Mesodermal cell (in vitro differentiated cells): ENCODE measurements around the gene GRID2IP. TPM values are rescaled to one million over a fixed set of nuclear protein-coding genes. Genes with fewer than 3 reads are reported as not detected.
"Not testable (repeated sequence)": the region's sequence is repeated elsewhere in the genome, so short reads cannot be mapped to it uniquely, and the experiment has no call there.

Source experiments
- H3K27ac ChIP-seq: 2 replicates; pipeline ENCODE4 v1.7.0; 2013; ENCODE audit warnings: mild to moderate bottlenecking, low read depth, low read length, moderate library complexity; ENCODE audit not compliant: severe bottlenecking
- H3K36me3 ChIP-seq: 2 replicates; pipeline ENCODE4 v1.7.1; 2013; ENCODE audit warnings: mild to moderate bottlenecking, low read length, moderate library complexity; ENCODE audit not compliant: control insufficient read depth, insufficient read depth
- H3K4me1 ChIP-seq: one replicate; pipeline ENCODE4 v1.7.1; 2013; ENCODE audit warnings: mild to moderate bottlenecking, low read length; ENCODE audit not compliant: insufficient read depth, control insufficient read depth, poor library complexity, severe bottlenecking
- H3K4me3 ChIP-seq: 2 replicates; pipeline ENCODE4 v1.7.0; 2013; ENCODE audit warnings: low read length, control low read depth, mild to moderate bottlenecking; ENCODE audit not compliant: insufficient read depth, poor library complexity, severe bottlenecking; ENCODE audit errors: extremely low read depth
- H3K9me3 ChIP-seq: 2 replicates; pipeline ENCODE4 v1.7.1; 2013; ENCODE audit warnings: mild to moderate bottlenecking, low read length, moderate library complexity; ENCODE audit not compliant: control insufficient read depth
- WGBS, 2 experiments: methylation state at CpG; one replicate each; pipeline ENCODE4 v1.1.5; 2013; ENCODE audit warnings: missing lambda C conversion rate in 2 of 2; ENCODE audit not compliant: insufficient coverage in 2 of 2; 5-methylcytosine and 5-hydroxymethylcytosine counted together
- polyA plus RNA-seq, 2 experiments: library from polyadenylated mRNA; stranded (reverse); fragments of 50-300 nt; gene quantifications; one replicate each; pipeline ENCODE4 v1.2.3, GENCODE V29; 2013

Gene GRID2IP
- 0.52 TPM for polyA plus RNA-seq (2013, experiment 1 of 2)
- 0.40 TPM for polyA plus RNA-seq (2013, experiment 2 of 2)

DNA sequence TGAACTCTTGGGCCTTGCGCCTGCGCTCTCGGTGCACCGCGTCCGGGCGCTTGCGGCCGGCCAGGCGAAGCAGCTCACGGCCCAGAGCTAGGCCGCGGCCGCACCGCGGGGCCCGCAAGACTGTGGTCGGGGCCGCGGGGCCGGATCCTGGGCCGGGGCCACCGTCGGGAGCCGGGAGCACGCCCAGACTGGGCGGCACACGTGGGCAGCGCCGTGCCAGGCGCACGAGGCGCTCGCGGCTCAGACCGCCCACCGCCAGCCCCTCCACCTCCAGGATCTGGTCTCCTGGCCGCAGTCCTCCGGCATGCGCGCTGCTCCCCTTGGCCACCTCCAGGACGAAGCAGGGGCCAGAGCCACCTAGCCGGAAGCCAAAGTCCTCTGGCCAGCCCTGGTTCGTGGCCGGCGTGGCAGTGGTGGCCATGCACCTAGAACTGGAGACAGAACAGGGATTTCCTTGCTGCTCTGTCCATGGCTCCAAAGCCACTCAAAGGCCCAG is at the start of gene GRID2IP:
GRID2IP (minus strand) TSS at position 446 of the 496 bp plus-strand sequence; CDS start at position 421, 25 bp downstream.
- WGBS, 2 experiments, result 95 to 97% methylated on average over 31 to 43 of the region's 46 CpGs
- no peak within 1 kb of the TSS for H3K27ac ChIP-seq
- H3K4me3 ChIP-seq, result no peak within 1 kb of the TSS
- H3K4me1 ChIP-seq, result no peaks in the 10 kb centered on the region
- H3K9me3 ChIP-seq, result no peaks in the 10 kb centered on the region
- H3K36me3 ChIP-seq, result no peaks in the 10 kb centered on the region

GRCh38 chr7:6600093-6600492 is 48.8 kb upstream of the GRID2IP start:
- H3K4me1 ChIP-seq, result no peaks in the 10 kb centered on the region
- H3K36me3 ChIP-seq, result peaks cover 88% of the 10 kb centered on the region
- H3K9me3 ChIP-seq, result no peaks in the 10 kb centered on the region
- H3K4me3 ChIP-seq, result no peak overlapping the region
- H3K27ac ChIP-seq, result no peak overlapping the region
- 95% methylated on average over 15 of the region's 15 CpGs for WGBS, 2 experiments

DNA sequence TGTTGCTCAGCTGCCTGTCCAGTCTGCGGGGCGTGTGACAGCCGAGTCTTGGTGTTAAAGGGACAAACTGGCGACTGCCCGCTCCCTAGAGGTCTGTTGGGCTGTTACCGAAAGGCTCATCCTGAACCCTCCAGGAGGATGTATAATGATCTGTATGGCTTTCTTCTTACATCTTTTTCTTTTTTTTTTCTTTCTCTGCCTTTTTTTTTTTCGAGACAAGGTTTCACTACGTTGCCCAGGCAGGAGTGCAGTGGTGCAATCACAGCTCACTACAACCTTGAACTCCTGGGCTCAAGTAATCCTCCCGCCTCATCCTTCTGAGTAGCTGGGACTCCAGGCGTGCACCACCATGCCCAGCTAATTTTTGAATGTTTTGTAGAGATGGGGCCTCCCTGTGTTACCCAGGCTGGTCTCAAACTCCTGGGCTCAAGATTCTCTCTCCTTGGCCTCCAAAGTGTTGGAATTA is 39.4 kb upstream of the GRID2IP start:
- no peaks in the 10 kb centered on the region for H3K4me1 ChIP-seq
- H3K4me3 ChIP-seq, result peak overlapping the region; percentile 86
- H3K27ac ChIP-seq, result peak overlapping the region; percentile 76
- no peaks in the 10 kb centered on the region for H3K9me3 ChIP-seq
- WGBS, 2 experiments, result 10 to 22% methylated on average over 6 to 7 of the region's 10 CpGs
- H3K36me3 ChIP-seq, result peaks cover 61% of the 10 kb centered on the region

DNA sequence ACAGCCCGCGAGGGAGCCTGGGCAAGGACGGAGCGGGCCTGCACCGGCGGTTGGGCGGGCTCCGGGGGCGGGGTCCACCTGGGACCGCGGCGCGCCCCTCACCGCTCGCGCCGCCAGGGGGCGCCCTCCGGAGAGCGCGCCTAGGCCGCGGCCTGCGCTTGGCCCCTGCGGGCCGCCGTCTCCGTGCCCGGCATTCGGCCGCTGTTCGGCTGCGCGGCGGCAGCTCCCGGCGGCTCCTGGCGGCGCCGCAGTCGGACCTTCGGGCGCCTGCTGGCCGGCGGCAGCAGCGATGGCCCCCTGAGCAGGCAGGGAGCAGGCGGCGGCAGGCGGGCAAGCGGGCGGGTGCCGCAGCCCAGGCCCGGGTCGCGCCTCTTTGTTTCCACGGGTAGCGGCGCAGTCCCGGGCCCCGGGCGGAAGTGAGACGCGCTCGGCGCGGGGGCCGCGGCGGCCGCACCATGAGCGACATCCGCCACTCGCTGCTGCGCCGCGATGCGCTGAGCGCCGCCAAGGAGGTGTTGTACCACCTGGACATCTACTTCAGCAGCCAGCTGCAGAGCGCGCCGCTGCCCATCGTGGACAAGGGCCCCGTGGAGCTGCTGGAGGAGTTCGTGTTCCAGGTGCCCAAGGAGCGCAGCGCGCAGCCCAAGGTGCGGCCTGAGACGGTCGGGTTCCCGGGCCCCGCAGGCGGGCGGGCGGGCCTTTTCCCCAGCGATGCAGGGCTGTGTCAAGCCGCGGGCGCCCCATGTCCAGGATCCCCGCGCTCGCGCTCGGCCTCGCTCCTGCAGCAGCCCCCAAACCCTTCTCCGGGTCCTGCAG is 38.8 kb upstream of the GRID2IP start, which contains the start of gene INTS15:
INTS15 (plus strand) TSS at position 193 of the 816 bp plus-strand sequence; CDS start at position 456, 263 bp downstream.
- H3K4me1 ChIP-seq, result no peaks in the 10 kb centered on the region
- H3K36me3 ChIP-seq, result peaks cover 59% of the 10 kb centered on the region
- WGBS, 2 experiments, result 1% methylated on average over 79 to 80 of the region's 107 CpGs
- H3K4me3 ChIP-seq, result peak within 1 kb of the TSS; percentile 86
- H3K9me3 ChIP-seq, result no peaks in the 10 kb centered on the region
- peak within 1 kb of the TSS; percentile 76 for H3K27ac ChIP-seq

DNA sequence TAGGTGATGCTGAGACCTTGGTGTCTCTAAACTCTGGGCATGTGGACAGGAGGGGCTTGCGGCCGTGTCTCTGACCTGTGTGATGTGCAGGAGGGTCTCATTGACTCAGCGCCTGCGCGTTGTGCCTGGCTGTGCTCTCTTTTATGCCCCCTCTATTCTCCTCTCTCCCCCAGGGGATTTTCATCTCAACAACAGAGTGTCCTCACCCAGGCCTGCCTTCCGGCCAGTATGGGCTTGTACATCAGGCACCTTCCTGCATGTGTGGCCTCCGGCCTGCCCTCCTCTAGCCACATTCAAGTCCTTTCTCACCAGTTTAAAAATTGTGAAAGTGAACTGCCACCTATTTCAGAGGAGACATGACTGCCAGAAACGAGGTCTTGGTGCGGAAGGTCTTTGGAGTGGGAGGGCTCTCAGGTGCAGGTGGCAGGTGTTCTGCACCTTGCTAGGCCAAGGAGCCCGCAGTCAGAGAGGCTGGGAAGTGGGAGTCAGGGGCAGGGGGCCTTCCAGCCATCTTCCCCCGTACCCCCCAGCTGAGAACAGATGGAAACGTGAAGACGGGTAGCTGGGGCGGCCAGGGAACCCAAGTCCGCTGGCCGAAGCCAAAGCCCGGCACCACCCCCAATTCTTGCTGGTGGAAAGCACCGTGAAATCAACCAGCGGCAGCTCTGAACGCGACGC is 38.0 kb upstream of the GRID2IP start:
- 54 to 59% methylated on average over 21 of the region's 22 CpGs for WGBS, 2 experiments
- H3K4me3 ChIP-seq, result no peak overlapping the region
- H3K4me1 ChIP-seq, result no peaks in the 10 kb centered on the region
- H3K27ac ChIP-seq, result no peak overlapping the region
- H3K9me3 ChIP-seq, result no peaks in the 10 kb centered on the region
- H3K36me3 ChIP-seq, result peaks cover 60% of the 10 kb centered on the region

- H3K4me1 ChIP-seq, result no peaks in the 10 kb centered on the region
- peaks cover 55% of the 10 kb centered on the region for H3K36me3 ChIP-seq
- 90 to 93% methylated on average over 7 to 9 of the region's 9 CpGs for WGBS, 2 experiments
- no peak overlapping the region for H3K4me3 ChIP-seq
- no peak overlapping the region for H3K27ac ChIP-seq
- H3K9me3 ChIP-seq, result no peaks in the 10 kb centered on the region
Measured at GRCh38 chr7:6588566-6588965, 37.3 kb upstream of the GRID2IP start.

DNA sequence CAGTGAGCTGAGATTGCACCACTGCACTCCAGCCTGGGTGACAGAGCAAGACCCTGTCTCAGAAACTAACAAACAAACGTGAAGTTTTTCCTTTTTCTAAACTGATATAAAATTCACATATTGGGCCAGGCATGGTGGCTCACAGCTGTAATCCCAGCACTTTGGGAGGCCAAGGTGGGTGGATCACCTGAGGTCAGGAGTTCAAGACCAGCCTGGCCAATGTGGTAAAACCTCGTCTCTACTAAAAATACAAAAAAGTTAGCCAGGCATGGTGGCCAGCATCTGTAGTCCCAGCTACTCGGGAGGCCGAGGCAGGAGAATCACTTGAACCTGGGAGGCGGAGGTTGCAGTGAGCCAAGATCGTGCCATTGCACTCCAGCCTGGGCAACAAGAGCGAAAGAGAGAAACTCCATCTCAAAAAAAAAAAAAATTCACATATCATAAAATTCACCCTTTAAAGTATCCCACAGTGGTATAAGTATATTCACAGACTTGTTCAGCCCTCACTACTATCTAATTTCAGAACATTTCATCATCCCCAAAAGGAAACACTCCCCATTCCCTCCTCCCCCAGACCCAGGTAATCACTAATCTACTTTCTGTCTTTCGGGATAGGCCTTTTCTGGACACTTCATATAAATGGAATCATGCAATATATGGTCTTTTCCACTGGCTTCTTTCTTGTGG is 34.6 kb upstream of the GRID2IP start:
- peaks cover 54% of the 10 kb centered on the region for H3K36me3 ChIP-seq
- not testable (repeated sequence) for H3K27ac ChIP-seq, H3K9me3 ChIP-seq, H3K4me1 ChIP-seq, H3K4me3 ChIP-seq
- WGBS, 2 experiments, result 94 to 96% methylated on average over 2 to 7 of the region's 8 CpGs

DNA sequence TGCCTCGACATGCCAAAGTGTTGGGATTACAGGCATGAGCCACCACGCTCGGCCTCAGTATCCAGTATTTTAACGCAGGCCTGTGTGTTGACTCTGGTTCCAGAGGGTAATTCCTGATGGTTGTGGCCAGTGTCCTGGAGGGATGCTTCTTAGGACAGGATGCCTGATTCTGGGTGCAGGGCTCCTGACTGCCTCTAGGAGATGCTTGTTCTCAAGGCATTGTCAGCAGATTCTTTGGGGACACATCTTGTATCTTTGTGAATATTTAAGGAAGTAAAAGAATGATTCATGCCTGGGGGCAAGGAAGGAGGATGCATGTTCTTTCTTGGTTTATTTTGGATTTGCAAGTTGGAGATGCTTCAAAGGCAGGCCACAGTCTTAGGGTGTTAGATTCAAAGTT is 28.2 kb upstream of the GRID2IP start:
- peaks cover 31% of the 10 kb centered on the region for H3K36me3 ChIP-seq
- peak overlapping the region; percentile 94 for H3K27ac ChIP-seq
- no peaks in the 10 kb centered on the region for H3K9me3 ChIP-seq
- H3K4me3 ChIP-seq, result no peak overlapping the region
- WGBS, 2 experiments, result 91 to 100% methylated on average over 4 of the region's 4 CpGs
- peaks cover 12% of the 10 kb centered on the region for H3K4me1 ChIP-seq

- no peaks in the 10 kb centered on the region for H3K9me3 ChIP-seq
- peaks cover 25% of the 10 kb centered on the region for H3K36me3 ChIP-seq
- 82 to 94% methylated on average over 6 to 7 of the region's 18 CpGs for WGBS, 2 experiments
- peak overlapping the region; percentile 94 for H3K27ac ChIP-seq
- peaks cover 12% of the 10 kb centered on the region for H3K4me1 ChIP-seq
- peak overlapping the region; percentile 59 for H3K4me3 ChIP-seq
Measured at GRCh38 chr7:6578114-6579084, 27.1 kb upstream of the GRID2IP start.
